A549 (cell line): ENCODE measurements around the gene CSMD2. TPM values are rescaled to one million over a fixed set of nuclear protein-coding genes. Genes with fewer than 3 reads are reported as not detected.

Experiments
- ATAC-seq, 2 experiments: fragments of 200-7000 bp in 1 of 2; fragments of >200 bp in 1 of 2; cut with Nextera tagmentation in 1 of 2; cut with Tn5 transposase in 1 of 2; 3 replicates each; pipeline versions ENCODE4 v1.8.0 to v1.9.1; 2018 to 2020; ENCODE audit warnings: mild to moderate bottlenecking in 1 of 2, moderate library complexity in 1 of 2
- CTCF ChIA-PET: fragments of 300-600 bp; sonication (Branson Sonifier 250); formaldehyde crosslinking; extraction: SDS; loops from one replicate; lab custom pipeline; 2021; ENCODE audit warnings: antibody characterized with exemption, inconsistent platforms; lab: Yijun Ruan, JAX
- POLR2A ChIA-PET: fragments of 350-600 bp; formaldehyde crosslinking; extraction: SDS; loops from one replicate; lab custom pipeline; 2021; ENCODE audit warnings: antibody characterized with exemption, inconsistent platforms; lab: Yijun Ruan, JAX
- DNase-seq, 2 experiments: peaks; one replicate each; pipeline versions ENCODE4 v3.0.0 to v3.0.0-alpha.2; 2011 to 2016; ENCODE audit warnings: low read depth in 1 of 2, low spot score in 1 of 2
- FAIRE-seq: peaks from 2 replicates; lab custom pipeline; 2011; peaks lifted over from hg19 to GRCh38; lab: Jason Lieb, UNC
- H3K27ac ChIP-seq, 2 experiments: fragments of >200 bp; sonication (Bioruptor Twin); formaldehyde crosslinking; 3 replicates each; pipeline ENCODE4 v1.5.1; 2016 to 2017
- H3K4me1 ChIP-seq: fragments of >200 bp; sonication (Bioruptor Twin); formaldehyde crosslinking; 3 replicates; pipeline ENCODE4 v1.6.1; 2016
- H3K4me2 ChIP-seq: fragments of >200 bp; sonication (Bioruptor Twin); formaldehyde crosslinking; 3 replicates; pipeline ENCODE4 v1.6.1; 2016
- H3K4me3 ChIP-seq: fragments of >200 bp; sonication (Bioruptor Twin); formaldehyde crosslinking; 3 replicates; pipeline ENCODE4 v1.5.1; 2016
- H3K9me3 ChIP-seq: fragments of >200 bp; sonication (Bioruptor Twin); formaldehyde crosslinking; 3 replicates; pipeline ENCODE4 v1.6.1; 2016
- CBX2 ChIP-seq: fragments of 200-600 bp; sonication (generic); IDR thresholded peaks from 2 replicates; pipeline ENCODE4 v1.6.1; 2016; ENCODE audit warnings: low read depth, mild to moderate bottlenecking, borderline replicate concordance
- CBX8 ChIP-seq: fragments of 200-600 bp; sonication (generic); IDR thresholded peaks from 2 replicates; pipeline ENCODE4 v1.6.1; 2016
- CEBPB ChIP-seq, 2 experiments: fragments of >200 bp in 1 of 2; sonication (Bioruptor Twin) in 1 of 2; formaldehyde crosslinking in 1 of 2; IDR thresholded peaks; 2 replicates each; pipeline ENCODE4 v1.6.1; 2012 to 2016
- CHD2 ChIP-seq: fragments of 150-350 bp; IDR thresholded peaks from 2 replicates; pipeline ENCODE4 v1.6.1; 2014; ENCODE audit warnings: low read length; ENCODE audit not compliant: partially characterized antibody
- CTCF ChIP-seq: fragments of >200 bp; sonication (Bioruptor Twin); formaldehyde crosslinking; IDR thresholded peaks from 3 replicates; pipeline ENCODE4 v1.5.1; 2016
- EHF ChIP-seq: fragments of 250-450 bp; sonication (Bioruptor Pico); IDR thresholded peaks from 2 replicates; pipeline ENCODE4 v1.5.0; 2020; ENCODE audit warnings: mild to moderate bottlenecking
- ELK1 ChIP-seq: fragments of 150-350 bp; IDR thresholded peaks from 2 replicates; pipeline ENCODE4 v1.6.1; 2014; ENCODE audit warnings: low read depth, mild to moderate bottlenecking, low read length
- ESRRA ChIP-seq: fragments of 150-350 bp; IDR thresholded peaks from 2 replicates; pipeline ENCODE4 v1.6.1; 2014; ENCODE audit warnings: mild to moderate bottlenecking, low read length, borderline replicate concordance
- HDAC2 ChIP-seq: fragments of 200-600 bp; sonication (generic); IDR thresholded peaks from 2 replicates; pipeline ENCODE4 v1.6.1; 2016
- HEYL ChIP-seq: fragments of 250-450 bp; sonication (Bioruptor Pico); IDR thresholded peaks from 2 replicates; pipeline ENCODE4 v1.8.0; 2021; ENCODE audit warnings: mild to moderate bottlenecking, moderate library complexity
- HMGXB4 ChIP-seq: fragments of 250-450 bp; sonication (Bioruptor Pico); IDR thresholded peaks from 2 replicates; pipeline ENCODE4 v1.5.0; 2021; ENCODE audit warnings: mild to moderate bottlenecking, moderate library complexity, borderline replicate concordance
- JUNB ChIP-seq: fragments of >200 bp; sonication (Bioruptor Twin); formaldehyde crosslinking; IDR thresholded peaks from 2 replicates; pipeline ENCODE4 v1.6.1; 2016
- MAFK ChIP-seq: fragments of 450-650 bp; IDR thresholded peaks from 2 replicates; pipeline ENCODE4 v1.6.1; 2014; ENCODE audit not compliant: partially characterized antibody
- MYC ChIP-seq: IDR thresholded peaks from 2 replicates; pipeline ENCODE4 v1.6.1; 2012; ENCODE audit warnings: mild to moderate bottlenecking, inconsistent platforms, low read length, improper control_type of control experiment, borderline replicate concordance
- NPAS2 ChIP-seq: fragments of 250-450 bp; sonication (Bioruptor Pico); IDR thresholded peaks from 2 replicates; pipeline ENCODE4 v1.8.0; 2022; ENCODE audit warnings: mild to moderate bottlenecking, moderate library complexity, borderline replicate concordance
- PHF8 ChIP-seq: fragments of 200-600 bp; sonication (generic); IDR thresholded peaks from 2 replicates; pipeline ENCODE4 v1.6.1; 2016; ENCODE audit warnings: low read depth, mild to moderate bottlenecking, antibody characterized with exemption, moderate library complexity, borderline replicate concordance
- POLR2AphosphoS2 ChIP-seq: conservative IDR thresholded peaks from 2 replicates; pipeline ENCODE4 v1.6.1; 2012; ENCODE audit warnings: low read length, improper control_type of control experiment, inconsistent platforms
- RAD21 ChIP-seq, 2 experiments: fragments of >200 bp in 1 of 2; sonication (Bioruptor Twin) in 1 of 2; formaldehyde crosslinking in 1 of 2; IDR thresholded peaks in 1 of 2; conservative IDR thresholded peaks in 1 of 2; 2 replicates in 1 of 2; 3 replicates in 1 of 2; pipeline ENCODE4 v1.6.1; 2012 to 2018; ENCODE audit warnings: inconsistent platforms in 1 of 2
- RARB ChIP-seq: fragments of 250-450 bp; sonication (Bioruptor Pico); IDR thresholded peaks from 2 replicates; pipeline ENCODE4 v1.8.0; 2021; ENCODE audit warnings: mild to moderate bottlenecking, moderate library complexity
- RNF2 ChIP-seq: fragments of 200-600 bp; sonication (generic); IDR thresholded peaks from 2 replicates; pipeline ENCODE4 v1.6.1; 2016; ENCODE audit warnings: low read depth, mild to moderate bottlenecking, antibody characterized with exemption, moderate library complexity, borderline replicate concordance
- SMC3 ChIP-seq: fragments of >200 bp; sonication (Bioruptor Twin); formaldehyde crosslinking; IDR thresholded peaks from 3 replicates; pipeline ENCODE4 v1.6.1; 2018; ENCODE audit warnings: inconsistent platforms
- SREBF2 ChIP-seq: fragments of 450-650 bp; IDR thresholded peaks from 2 replicates; pipeline ENCODE4 v1.6.1; 2014; ENCODE audit warnings: mild to moderate bottlenecking, moderate library complexity
- TFCP2L1 ChIP-seq: fragments of 250-450 bp; sonication (Bioruptor Pico); IDR thresholded peaks from 2 replicates; pipeline ENCODE4 v1.5.0; 2021; ENCODE audit warnings: mild to moderate bottlenecking
- TP53 ChIP-seq: fragments of 250-450 bp; sonication (Bioruptor Pico); IDR thresholded peaks from 2 replicates; pipeline ENCODE4 v1.5.0; 2021; ENCODE audit warnings: mild to moderate bottlenecking, moderate library complexity
- WGBS: methylation state at CpG from one replicate; pipeline ENCODE4 v1.1.6; 2017; ENCODE audit errors: missing lambda C conversion rate; 5-methylcytosine and 5-hydroxymethylcytosine counted together
- polyA plus RNA-seq, 4 experiments: library from polyadenylated mRNA; depleted of rRNA in 3 of 4; stranded (reverse); fragments of >200 nt; fragmentation: RNase III in 1 of 4; extraction: RNeasy Plus Mini Kit Qiagen cat#74134 plus additional on column Dnase treatment in 1 of 4; gene quantifications; 2 replicates in 3 of 4; 3 replicates in 1 of 4; pipeline ENCODE4 v1.2.3, GENCODE V29; 2011 to 2017

The CSMD2 gene
- polyA plus RNA-seq, 2 of the 4 experiments (the other 2 are of a cell fraction) = not detected

GRCh38 chr1:33790577-33790976, 374.5 kb downstream of the CSMD2 start:
- 0% methylated on average over 1 of the region's 1 CpG for WGBS
- no peak overlapping the region for H3K27ac ChIP-seq
- H3K4me3 ChIP-seq = no peak overlapping the region
- no peak for DNase-seq
- FAIRE-seq = no peak
- TF ChIP-seq TP53 (CRISPR knock-in tag) = no peak
- TF ChIP-seq RARB = no peak
- no peak for TF ChIP-seq MAFK
- TF ChIP-seq CBX2 = no peak
- no peak for TF ChIP-seq RAD21 (conservative IDR thresholded peaks at IDR 0.05 in 1 of 2, IDR thresholded peaks at IDR 0.05 in 1 of 2)
- TF ChIP-seq POLR2AphosphoS2 = no peak
- TF ChIP-seq NPAS2 (CRISPR knock-in tag) = no peak
- no peak for TF ChIP-seq CEBPB (IDR thresholded peaks at IDR 0.05)
- TF ChIP-seq ELK1 = no peak
- no peak for TF ChIP-seq HEYL
- no peak for TF ChIP-seq RNF2
- no peak for TF ChIP-seq CBX8
- TF ChIP-seq SREBF2 = no peak
- no peak for TF ChIP-seq JUNB
- H3K4me2 ChIP-seq = no peak overlapping the region
- H3K9me3 ChIP-seq = no peaks in the 10 kb centered on the region
- ChIA-PET POLR2A (no interaction called here), CTCF (interaction anchor here (1.6 kb wide), 1 partner anchor 20 kb away, joined by 4 read pairs; no protein-coding TSS in a partner anchor)
- H3K4me1 ChIP-seq = no peaks in the 10 kb centered on the region
- ATAC-seq = no peak

- ATAC-seq (no peak), DNase-seq (no peak), FAIRE-seq (no peak)
- no peak overlapping the region for H3K4me2 ChIP-seq
- 5% methylated on average over 3 of the region's 3 CpGs for WGBS
- H3K9me3 ChIP-seq = no peaks in the 10 kb centered on the region
- no peak overlapping the region for H3K27ac ChIP-seq
- no peak for TF ChIP-seq HEYL
- TF ChIP-seq PHF8 = no peak
- no peak for TF ChIP-seq HMGXB4
- no peak for TF ChIP-seq EHF (CRISPR knock-in tag)
- TF ChIP-seq SMC3 = no peak
- TF ChIP-seq ESRRA = no peak
- TF ChIP-seq RAD21 (conservative IDR thresholded peaks at IDR 0.05 in 1 of 2, IDR thresholded peaks at IDR 0.05 in 1 of 2) = no peak
- no peak for TF ChIP-seq HDAC2
- no peak for TF ChIP-seq TFCP2L1 (CRISPR knock-in tag)
- TF ChIP-seq MYC = no peak
- no peak for TF ChIP-seq TP53 (CRISPR knock-in tag)
- TF ChIP-seq CTCF = no peak
- no peak for TF ChIP-seq CHD2
- no peak overlapping the region for H3K4me3 ChIP-seq
- POLR2A ChIA-PET = no interaction called here
- CTCF ChIA-PET = no interaction called here
- no peaks in the 10 kb centered on the region for H3K4me1 ChIP-seq
These were observed 380.2 kb downstream of the CSMD2 start for GRCh38 chr1:33784876-33785275.
